Neuronal stem cell (in vitro differentiated cells): ENCODE data around the gene PAFAH1B1.

ENCODE experiments used
- DNase-seq: peaks from one replicate; pipeline ENCODE4 v3.0.0-alpha.2; 2013; ENCODE audit warnings: low spot score
- H2AFZ ChIP-seq: one replicate; pipeline ENCODE4 v1.6.1; 2013; ENCODE audit warnings: mild to moderate bottlenecking, low read length, inconsistent platforms
- H2AK5ac ChIP-seq: 2 replicates; pipeline ENCODE4 v1.6.1; 2013; ENCODE audit warnings: low read depth, mild to moderate bottlenecking, inconsistent platforms, low read length, moderate library complexity, mixed read lengths
- H2BK120ac ChIP-seq: 2 replicates; pipeline ENCODE4 v1.6.1; 2013; ENCODE audit warnings: low read depth, mild to moderate bottlenecking, inconsistent platforms, low read length, moderate library complexity, mixed read lengths
- H2BK12ac ChIP-seq: one replicate; pipeline ENCODE4 v1.6.1; 2013; ENCODE audit warnings: low read length, inconsistent platforms
- H2BK15ac ChIP-seq: 2 replicates; pipeline ENCODE4 v1.6.1; 2013; ENCODE audit warnings: mild to moderate bottlenecking, low read length, inconsistent platforms, mixed read lengths
- H2BK5ac ChIP-seq: one replicate; pipeline ENCODE4 v1.6.1; 2013; ENCODE audit warnings: inconsistent platforms, mild to moderate bottlenecking, low read length, moderate library complexity
- H3K14ac ChIP-seq: one replicate; pipeline ENCODE4 v1.6.1; 2013; ENCODE audit warnings: low read length, inconsistent platforms
- H3K18ac ChIP-seq: 2 replicates; pipeline ENCODE4 v1.6.1; 2013; ENCODE audit warnings: low read length, inconsistent platforms
- H3K23ac ChIP-seq: 2 replicates; pipeline ENCODE4 v1.6.1; 2013; ENCODE audit warnings: low read depth, mild to moderate bottlenecking, mixed read lengths, low read length, inconsistent platforms; ENCODE audit not compliant: poor library complexity
- H3K27ac ChIP-seq: replicated peaks from 3 replicates; pipeline ENCODE4 v1.5.1; 2013; ENCODE audit warnings: low read length, inconsistent platforms
- H3K27me3 ChIP-seq, 3 experiments: 2 replicates each; pipeline ENCODE4 v1.6.1; 2013; ENCODE audit warnings: low read length in 3 of 3, mild to moderate bottlenecking in 2 of 3, inconsistent platforms in 1 of 3, low read depth in 1 of 3, mixed read lengths in 1 of 3, moderate library complexity in 1 of 3; ENCODE audit not compliant: control insufficient read depth in 3 of 3, insufficient read depth in 3 of 3
- H3K36me3 ChIP-seq, 2 donors: replicated peaks in 1 of 2; 2 replicates each; pipeline ENCODE4 v1.6.1; 2013; ENCODE audit warnings: low read length in 2 of 2; ENCODE audit not compliant: control insufficient read depth in 2 of 2, insufficient read depth in 2 of 2
- H3K4ac ChIP-seq: 2 replicates; pipeline ENCODE4 v1.6.1; 2013; ENCODE audit warnings: inconsistent platforms, mild to moderate bottlenecking, low read length, moderate library complexity
- H3K4me1 ChIP-seq, 2 donors: 1 replicate in 1 of 2; 2 replicates in 1 of 2; pipeline ENCODE4 v1.6.1; 2013; ENCODE audit warnings: low read length in 2 of 2, low read depth in 1 of 2; ENCODE audit not compliant: control insufficient read depth in 2 of 2, insufficient read depth in 1 of 2
- H3K4me2 ChIP-seq: one replicate; pipeline ENCODE4 v1.6.1; 2013; ENCODE audit warnings: mild to moderate bottlenecking, low read length, inconsistent platforms; ENCODE audit not compliant: insufficient read depth, poor library complexity, severe bottlenecking
- H3K4me3 ChIP-seq, 2 donors: 2 replicates each; pipeline ENCODE4 v1.5.1; 2013; ENCODE audit warnings: low read length in 2 of 2, mild to moderate bottlenecking in 2 of 2, inconsistent platforms in 1 of 2, moderate library complexity in 1 of 2
- H3K79me1 ChIP-seq: one replicate; pipeline ENCODE4 v1.6.1; 2013; ENCODE audit warnings: low read depth, mild to moderate bottlenecking, inconsistent platforms, low read length, moderate library complexity
- H3K9ac ChIP-seq: one replicate; pipeline ENCODE4 v1.6.1; 2013; ENCODE audit warnings: mild to moderate bottlenecking, low read depth, low read length, inconsistent platforms; ENCODE audit not compliant: poor library complexity
- H3K9me3 ChIP-seq, 2 donors: replicated peaks in 1 of 2; 2 replicates each; pipeline versions ENCODE3 to v1.6.1; 2013; ENCODE audit warnings: low read length in 2 of 2, mild to moderate bottlenecking in 2 of 2, inconsistent platforms in 1 of 2, low read depth in 1 of 2, mixed read lengths in 1 of 2, moderate library complexity in 1 of 2; ENCODE audit not compliant: control insufficient read depth in 2 of 2, insufficient read depth in 1 of 2
- H4K8ac ChIP-seq: one replicate; pipeline ENCODE4 v1.6.1; 2013; ENCODE audit warnings: low read depth, mild to moderate bottlenecking, inconsistent platforms, low read length, moderate library complexity
- H4K91ac ChIP-seq: one replicate; pipeline ENCODE4 v1.6.1; 2013; ENCODE audit warnings: low read length, low read depth, mild to moderate bottlenecking, inconsistent platforms; ENCODE audit not compliant: poor library complexity
- WGBS, 2 donors: extraction: QIAGEN DNeasy Blood & Tissue Kit; methylation state at CpG; one replicate each; pipeline ENCODE4 v1.1.7; 2013; ENCODE audit warnings: missing lambda C conversion rate in 2 of 2, mixed read lengths in 1 of 2; ENCODE audit not compliant: insufficient read length in 2 of 2, insufficient replicate concordance in 1 of 2; ENCODE audit errors: extremely low coverage in 2 of 2; 5-methylcytosine and 5-hydroxymethylcytosine counted together

The PAFAH1B1 gene

GRCh38 chr17:2688351-2689342 is 95.2 kb downstream of the PAFAH1B1 start:
- Histone ChIP-seq H3K36me3 (peaks cover 2 to 44% of the 10 kb centered on the region in 2 donors), H2AK5ac (peak overlapping the region; percentile 25)

GRCh38 chr17:2689411-2690164 is 96.1 kb downstream of the PAFAH1B1 start:
- H3K4me3 ChIP-seq, result no peak overlapping the region
- H3K4me1 ChIP-seq, result no peaks in the 10 kb centered on the region
- H2BK5ac ChIP-seq, result peak overlapping the region; percentile 4
- H4K8ac ChIP-seq, result no peak overlapping the region
- H3K18ac ChIP-seq, result peak overlapping the region; percentile 76
- H2AK5ac ChIP-seq, result peak overlapping the region; percentile 37
- no peak for DNase-seq
- H3K27ac ChIP-seq, result no peak overlapping the region
- H3K4ac ChIP-seq, result no peak overlapping the region
- no peak overlapping the region for H3K4me2 ChIP-seq
- H2BK120ac ChIP-seq, result no peak overlapping the region
- no peaks in the 10 kb centered on the region for H3K9me3 ChIP-seq
- WGBS, 2 donors, result no CpG with 5 or more reads among the region's 40 CpGs
- no peak overlapping the region for H2AFZ ChIP-seq
- no peaks in the 10 kb centered on the region for H3K79me1 ChIP-seq
- peaks cover 4 to 42% of the 10 kb centered on the region in 2 donors for H3K36me3 ChIP-seq
- H2BK15ac ChIP-seq, result no peak overlapping the region
- peak overlapping the region; percentile 34 for H3K23ac ChIP-seq
- peak overlapping the region; percentile 82 for H3K14ac ChIP-seq
- no peak overlapping the region for H2BK12ac ChIP-seq
- no peak overlapping the region for H3K9ac ChIP-seq
- no peak overlapping the region for H4K91ac ChIP-seq
- H3K27me3 ChIP-seq, result no peaks in the 10 kb centered on the region

More at GRCh38 chr17:2688351-2689342, 95.2 kb downstream of the PAFAH1B1 start:
- Histone ChIP-seq H2BK120ac (no peak overlapping the region), H2BK5ac (peak overlapping the region; percentile 4), H3K9ac (no peak overlapping the region), H2BK15ac (no peak overlapping the region), H3K4ac (no peak overlapping the region), H3K27me3 (no peaks in the 10 kb centered on the region), H3K4me2 (no peak overlapping the region), H4K91ac (no peak overlapping the region), H2BK12ac (no peak overlapping the region), H3K14ac (no peak overlapping the region), H3K79me1 (no peaks in the 10 kb centered on the region), H3K4me3 (no peak overlapping the region), H3K23ac (peak overlapping the region; percentile 37), H2AFZ (no peak overlapping the region), H3K9me3 (no peaks in the 10 kb centered on the region), H4K8ac (no peak overlapping the region), H3K27ac (no peak overlapping the region), H3K18ac (peak overlapping the region; percentile 36), H3K4me1 (peaks cover 0 to 2% of the 10 kb centered on the region in 2 donors)
- DNase-seq, result no peak
- no CpG with 5 or more reads among the region's 27 CpGs for WGBS, 2 donors

- H3K4me1 ChIP-seq, result no peaks in the 10 kb centered on the region
- H4K8ac ChIP-seq, result no peak overlapping the region
- no peak overlapping the region for H2AFZ ChIP-seq
- no peak overlapping the region for H2BK5ac ChIP-seq
- no peak overlapping the region for H4K91ac ChIP-seq
- H3K4ac ChIP-seq, result no peak overlapping the region
- H3K14ac ChIP-seq, result no peak overlapping the region
- no peak overlapping the region for H2AK5ac ChIP-seq
- no CpG with 5 or more reads among the region's 55 CpGs for WGBS, 2 donors
- no peak overlapping the region for H2BK120ac ChIP-seq
- no peaks in the 10 kb centered on the region for H3K27me3 ChIP-seq
- H3K36me3 ChIP-seq, result peaks cover 4 to 36% of the 10 kb centered on the region in 2 donors
- H3K27ac ChIP-seq, result no peak overlapping the region
- H2BK15ac ChIP-seq, result no peak overlapping the region
- peak overlapping the region; percentile 34 for H3K23ac ChIP-seq
- peaks cover 2% of the 10 kb centered on the region for H3K79me1 ChIP-seq
- no peak overlapping the region for H3K4me2 ChIP-seq
- H3K9me3 ChIP-seq, result no peaks in the 10 kb centered on the region
- H3K9ac ChIP-seq, result no peak overlapping the region
- H3K4me3 ChIP-seq, result no peak overlapping the region
- no peak overlapping the region for H3K18ac ChIP-seq
- DNase-seq, result no peak
- no peak overlapping the region for H2BK12ac ChIP-seq
Measured at GRCh38 chr17:2690165-2691068, 97.0 kb downstream of the PAFAH1B1 start.
